Measurements from ENCODE around the gene F7.

DNA sequence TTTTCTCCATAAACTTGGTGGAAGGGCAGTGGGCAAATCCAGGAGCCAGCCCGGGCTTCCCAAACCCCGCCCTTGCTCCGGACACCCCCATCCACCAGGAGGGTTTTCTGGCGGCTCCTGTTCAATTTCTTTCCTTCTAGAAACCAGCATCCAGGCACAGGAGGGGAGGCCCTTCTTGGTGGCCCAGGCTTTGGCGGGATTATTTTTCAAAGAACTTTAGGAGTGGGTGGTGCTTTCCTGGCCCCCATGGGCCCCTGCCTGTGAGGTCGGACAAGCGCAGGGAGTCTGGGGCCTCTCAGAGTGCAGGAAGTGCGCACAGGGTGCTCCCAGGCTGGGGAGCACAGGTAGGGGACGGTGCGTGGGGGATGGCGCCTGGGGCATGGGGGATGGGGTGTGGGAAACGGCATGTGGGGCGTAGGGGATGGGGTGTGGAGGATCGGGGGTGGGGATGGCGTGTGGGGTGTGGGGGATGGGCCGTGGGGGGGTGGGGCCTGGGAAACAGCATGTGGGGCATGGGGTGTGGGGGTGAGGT lies 396 bp downstream of the F7 start:
- TF ChIP-seq, protein P1, sequence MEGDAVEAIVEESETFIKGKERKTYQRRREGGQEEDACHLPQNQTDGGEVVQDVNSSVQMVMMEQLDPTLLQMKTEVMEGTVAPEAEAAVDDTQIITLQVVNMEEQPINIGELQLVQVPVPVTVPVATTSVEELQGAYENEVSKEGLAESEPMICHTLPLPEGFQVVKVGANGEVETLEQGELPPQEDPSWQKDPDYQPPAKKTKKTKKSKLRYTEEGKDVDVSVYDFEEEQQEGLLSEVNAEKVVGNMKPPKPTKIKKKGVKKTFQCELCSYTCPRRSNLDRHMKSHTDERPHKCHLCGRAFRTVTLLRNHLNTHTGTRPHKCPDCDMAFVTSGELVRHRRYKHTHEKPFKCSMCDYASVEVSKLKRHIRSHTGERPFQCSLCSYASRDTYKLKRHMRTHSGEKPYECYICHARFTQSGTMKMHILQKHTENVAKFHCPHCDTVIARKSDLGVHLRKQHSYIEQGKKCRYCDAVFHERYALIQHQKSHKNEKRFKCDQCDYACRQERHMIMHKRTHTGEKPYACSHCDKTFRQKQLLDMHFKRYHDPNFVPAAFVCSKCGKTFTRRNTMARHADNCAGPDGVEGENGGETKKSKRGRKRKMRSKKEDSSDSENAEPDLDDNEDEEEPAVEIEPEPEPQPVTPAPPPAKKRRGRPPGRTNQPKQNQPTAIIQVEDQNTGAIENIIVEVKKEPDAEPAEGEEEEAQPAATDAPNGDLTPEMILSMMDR (IDR thresholded peaks at IDR 0.05), result no peak
- no peak for TF ChIP-seq POLR2A (IDR thresholded peaks at IDR 0.05)
